Panc1 (cell line): ENCODE results near the gene SYNPR. TPM values are rescaled to one million over a fixed set of nuclear protein-coding genes. Genes with fewer than 3 reads are reported as not detected.

ENCODE experiments used
- ATAC-seq: fragments of 200-7000 bp; cut with Tn5 transposase; 2 replicates; pipeline ENCODE4 v1.9.1; 2020; ENCODE audit warnings: mild to moderate bottlenecking, moderate library complexity
- BruUV-seq: library from RNA; stranded (reverse); fragments of 400-500 nt; replicated peaks from 2 replicates; lab custom pipeline; 2021; lab: Mats Ljungman, UMichigan
- CTCF ChIA-PET: fragments of 300-600 bp; sonication (Branson Sonifier 250); formaldehyde crosslinking; loops from one replicate; lab custom pipeline; 2022; ENCODE audit warnings: antibody characterized with exemption; lab: Charles Lee
- POLR2A ChIA-PET: fragments of 300-600 bp; sonication (Branson Sonifier 250); formaldehyde crosslinking; loops from one replicate; lab custom pipeline; 2022; ENCODE audit warnings: antibody characterized with exemption; lab: Charles Lee
- DNase-seq: peaks from one replicate; pipeline ENCODE4 v3.0.0-alpha.2; 2010; ENCODE audit warnings: low read depth, low spot score
- H3K27ac ChIP-seq: 2 replicates; pipeline ENCODE4 v1.5.1; 2011; ENCODE audit warnings: mild to moderate bottlenecking, low read length, inconsistent platforms
- H3K27me3 ChIP-seq: fragments of 200-500 bp; sonication (Bioruptor generic); 2 replicates; pipeline ENCODE4 v1.6.0; 2014; ENCODE audit warnings: low read length, inconsistent platforms; ENCODE audit not compliant: control insufficient read depth, insufficient read depth
- H3K36me3 ChIP-seq: fragments of 200-500 bp; sonication (Bioruptor generic); 2 replicates; pipeline ENCODE4 v1.5.1; 2014; ENCODE audit warnings: inconsistent platforms, mild to moderate bottlenecking, low read length, moderate library complexity; ENCODE audit not compliant: control insufficient read depth, insufficient read depth
- H3K4me1 ChIP-seq: 2 replicates; pipeline ENCODE4 v1.5.1; 2011; ENCODE audit warnings: inconsistent platforms, mild to moderate bottlenecking, low read length, moderate library complexity; ENCODE audit not compliant: control insufficient read depth, insufficient read depth
- H3K4me3 ChIP-seq, 2 experiments: 2 replicates each; pipeline ENCODE4 v1.5.1; 2011 to 2012; ENCODE audit warnings: low read depth in 2 of 2, low read length in 2 of 2, mild to moderate bottlenecking in 2 of 2, inconsistent platforms in 1 of 2, moderate library complexity in 1 of 2
- H3K9me3 ChIP-seq: fragments of 200-500 bp; sonication (Bioruptor generic); 2 replicates; pipeline ENCODE4 v1.5.1; 2014; ENCODE audit warnings: low read depth, mild to moderate bottlenecking, inconsistent platforms, low read length, moderate library complexity; ENCODE audit not compliant: control insufficient read depth, insufficient read depth
- CTCF ChIP-seq: fragments of 450-650 bp; IDR thresholded peaks from 2 replicates; pipeline ENCODE4 v1.5.1; 2017; ENCODE audit warnings: mild to moderate bottlenecking
- POLR2AphosphoS5 ChIP-seq: IDR thresholded peaks from 2 replicates; pipeline ENCODE4 v1.6.1; 2012; ENCODE audit warnings: mild to moderate bottlenecking, low read depth, low read length, moderate library complexity
- REST ChIP-seq, 2 experiments: IDR thresholded peaks; 2 replicates each; pipeline ENCODE4 v1.6.1; 2011 to 2012; ENCODE audit warnings: low read depth in 2 of 2, control low read depth in 1 of 2, low read length in 1 of 2, mild to moderate bottlenecking in 1 of 2, moderate library complexity in 1 of 2; ENCODE audit not compliant: insufficient read depth in 1 of 2
- SIN3A ChIP-seq: IDR thresholded peaks from 2 replicates; pipeline ENCODE4 v1.6.1; 2012; ENCODE audit warnings: low read depth, mild to moderate bottlenecking, low read length, moderate library complexity, borderline replicate concordance; ENCODE audit not compliant: insufficient read depth
- TCF7L2 ChIP-seq: IDR thresholded peaks from 2 replicates; pipeline ENCODE4 v1.6.1; 2011; ENCODE audit warnings: mild to moderate bottlenecking, low read depth, low read length, inconsistent platforms
- in situ Hi-C: cut with HindIII; loops from 2 replicates; pipeline ENCODE4 v1.10.0; 2016; ENCODE audit warnings: low sequenced_read_pairs, low pct_unique_long_range_greater_than_20kb
- intact Hi-C: fragments of 100-400 bp; cut with micrococcal nuclease; formaldehyde crosslinking; loops from one replicate; pipeline ENCODE4 v1.10.0; 2022; ENCODE audit not compliant: unreplicated experiment
- total RNA-seq: library from RNA; stranded (reverse); gene quantifications from one replicate; pipeline ENCODE4 v1.2.1, GENCODE V29; 2021; ENCODE audit not compliant: unreplicated experiment

The SYNPR gene
- total RNA-seq, 1 experiment from 2014 or later, result not detected

GRCh38 chr3:63532521-63532920 lies 254.4 kb downstream of the SYNPR start:
- TF ChIP-seq SIN3A, result no peak
- TF ChIP-seq TCF7L2, result no peak
- no peak for TF ChIP-seq REST (IDR thresholded peaks at IDR 0.05; ENCODE audit: insufficient read depth in 1 of 2, low read depth in 2 of 2, low read length in 1 of 2)
- no peak for TF ChIP-seq POLR2AphosphoS5
- TF ChIP-seq CTCF, result no peak
- no TSS peak for BruUV-seq

GRCh38 chr3:63538919-63539318 lies 260.8 kb downstream of the SYNPR start:
- in situ Hi-C loops (no loop called here), intact Hi-C loops (no loop called here)
- no TSS peak for BruUV-seq

More at GRCh38 chr3:63532521-63532920, 254.4 kb downstream of the SYNPR start:
- Histone ChIP-seq H3K4me3 (no peak overlapping the region), H3K27ac (no peak overlapping the region), H3K27me3 (no peaks in the 10 kb centered on the region), H3K4me1 (no peaks in the 10 kb centered on the region), H3K9me3 (no peaks in the 10 kb centered on the region), H3K36me3 (no peaks in the 10 kb centered on the region)
- ChIA-PET CTCF (no interaction called here), POLR2A (no interaction called here)
- intact Hi-C loops, result no loop called here
- in situ Hi-C loops, result no loop called here
- ATAC-seq (no peak), DNase-seq (no peak)

More at GRCh38 chr3:63538919-63539318, 260.8 kb downstream of the SYNPR start:
- DNase-seq (no peak), ATAC-seq (no peak)
- no peak overlapping the region for H3K27ac ChIP-seq
- H3K9me3 ChIP-seq, result no peaks in the 10 kb centered on the region
- H3K36me3 ChIP-seq, result no peaks in the 10 kb centered on the region
- no peak overlapping the region for H3K4me3 ChIP-seq
- ChIA-PET CTCF (no interaction called here), POLR2A (no interaction called here)
- TF ChIP-seq TCF7L2, result no peak
- no peak for TF ChIP-seq CTCF
- no peak for TF ChIP-seq SIN3A
- TF ChIP-seq POLR2AphosphoS5, result no peak
- TF ChIP-seq REST (IDR thresholded peaks at IDR 0.05; ENCODE audit: insufficient read depth in 1 of 2, low read depth in 2 of 2, low read length in 1 of 2), result no peak
- H3K4me1 ChIP-seq, result no peaks in the 10 kb centered on the region
- H3K27me3 ChIP-seq, result no peaks in the 10 kb centered on the region
